GM12878 (cell line): ENCODE results near the gene INTS6L. TPM values are rescaled to one million over a fixed set of nuclear protein-coding genes. Genes with fewer than 3 reads are reported as not detected.

Experiments used
- BHLHE40 ChIP-seq, 2 experiments: fragments of 450-650 bp in 1 of 2; IDR thresholded peaks; 2 replicates each; pipeline ENCODE4 v1.6.1; 2011 to 2017; ENCODE audit warnings: low read depth in 2 of 2, borderline replicate concordance in 1 of 2, improper control_type of control experiment in 1 of 2, low read length in 1 of 2, mild to moderate bottlenecking in 1 of 2
- CREB1 ChIP-seq: IDR thresholded peaks from 2 replicates; pipeline ENCODE4 v1.6.1; 2012; ENCODE audit warnings: low read depth, mild to moderate bottlenecking, inconsistent platforms
- IKZF1 ChIP-seq: fragments of 450-650 bp; conservative IDR thresholded peaks from 2 replicates; pipeline ENCODE4 v1.6.1; 2017; ENCODE audit warnings: antibody characterized with exemption, mild to moderate bottlenecking
- IRF4 ChIP-seq: IDR thresholded peaks from 2 replicates; pipeline ENCODE4 v1.6.1; 2011; ENCODE audit warnings: low read depth, low read length
- POLR2AphosphoS2 ChIP-seq: IDR thresholded peaks from 2 replicates; pipeline ENCODE4 v1.6.1; 2011; ENCODE audit warnings: low read depth, mild to moderate bottlenecking, low read length, improper control_type of control experiment, moderate library complexity
- RUNX3 ChIP-seq: IDR thresholded peaks from 2 replicates; pipeline ENCODE4 v1.6.1; 2012; ENCODE audit warnings: low read length, inconsistent platforms
- SPI1 ChIP-seq: IDR thresholded peaks from 2 replicates; pipeline ENCODE4 v1.6.1; 2011; ENCODE audit warnings: low read depth, mild to moderate bottlenecking, low read length, moderate library complexity, borderline replicate concordance; ENCODE audit not compliant: insufficient read depth
- polyA plus RNA-seq, 11 experiments: library from polyadenylated mRNA; depleted of rRNA in 4 of 11; unstranded in 6 of 11; stranded (reverse) in 5 of 11; fragments of >200 nt; fragmentation: Nextera tagmentation in 4 of 11; fragmentation: Illumina TruSeq in 1 of 11; extraction: Ambion mirVana in 4 of 11; extraction: Trizol in 1 of 11; gene quantifications; 1 replicate in 1 of 11; 2 replicates in 10 of 11; pipeline versions ENCODE4 v1.2.1 to v1.2.3, GENCODE V29; 2011 to 2016; ENCODE audit warnings: inconsistent platforms in 2 of 11, missing spikeins in 2 of 11, low read depth in 1 of 11
- total RNA-seq, 4 experiments: library from RNA; depleted of rRNA in 3 of 4; stranded (reverse); fragments of >200 nt in 3 of 4; fragmentation: Illumina TruSeq in 1 of 4; extraction: Trizol in 1 of 4; gene quantifications; 2 replicates each; pipeline versions ENCODE4 v1.2.1 to v1.2.3, GENCODE V29; 2013 to 2021
- TF ChIP-seq, protein P1 (sequence below): fragments of 450-650 bp; IDR thresholded peaks from 2 replicates; pipeline ENCODE4 v1.6.1; 2017; ENCODE audit warnings: low read depth, mild to moderate bottlenecking, moderate library complexity
- TF ChIP-seq, protein P2 (sequence below): fragments of 450-650 bp; IDR thresholded peaks from 2 replicates; pipeline ENCODE4 v1.6.1; 2016; ENCODE audit warnings: mild to moderate bottlenecking
- TF ChIP-seq, protein P3 (sequence below): IDR thresholded peaks from 2 replicates; pipeline ENCODE4 v1.6.1; 2011; ENCODE audit warnings: low read depth, low read length, improper control_type of control experiment, borderline replicate concordance

The INTS6L gene
- total and polyA plus RNA-seq, 10 of the 15 experiments (the other 5 are each of a cell fraction or from before 2014, with no cell fraction given) = 4.9 to 84.9 (median 15.3) TPM

DNA sequence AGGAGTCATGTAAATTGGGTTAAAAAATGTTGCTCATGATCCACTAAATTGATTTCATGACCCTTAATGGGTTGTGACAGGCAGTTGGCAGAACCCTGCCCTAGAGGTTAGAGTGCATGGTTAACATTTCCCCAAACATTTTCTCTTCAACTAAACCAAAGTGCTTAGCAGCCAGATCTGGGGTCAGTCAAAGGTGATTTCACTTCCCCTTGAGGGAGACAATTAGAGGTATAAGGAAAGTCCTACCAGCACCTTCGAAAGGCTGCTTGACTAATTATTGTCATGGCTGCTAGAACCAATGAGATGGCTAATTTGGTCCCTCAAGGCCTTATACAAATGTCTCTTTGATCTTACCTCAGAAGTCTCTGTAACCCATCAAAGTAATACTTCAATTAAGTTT lies 30.9 kb upstream of the INTS6L start (continued):
- TF ChIP-seq, protein P1, sequence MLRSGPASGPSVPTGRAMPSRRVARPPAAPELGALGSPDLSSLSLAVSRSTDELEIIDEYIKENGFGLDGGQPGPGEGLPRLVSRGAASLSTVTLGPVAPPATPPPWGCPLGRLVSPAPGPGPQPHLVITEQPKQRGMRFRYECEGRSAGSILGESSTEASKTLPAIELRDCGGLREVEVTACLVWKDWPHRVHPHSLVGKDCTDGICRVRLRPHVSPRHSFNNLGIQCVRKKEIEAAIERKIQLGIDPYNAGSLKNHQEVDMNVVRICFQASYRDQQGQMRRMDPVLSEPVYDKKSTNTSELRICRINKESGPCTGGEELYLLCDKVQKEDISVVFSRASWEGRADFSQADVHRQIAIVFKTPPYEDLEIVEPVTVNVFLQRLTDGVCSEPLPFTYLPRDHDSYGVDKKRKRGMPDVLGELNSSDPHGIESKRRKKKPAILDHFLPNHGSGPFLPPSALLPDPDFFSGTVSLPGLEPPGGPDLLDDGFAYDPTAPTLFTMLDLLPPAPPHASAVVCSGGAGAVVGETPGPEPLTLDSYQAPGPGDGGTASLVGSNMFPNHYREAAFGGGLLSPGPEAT = peak; percentile 47; the same call in 1 of the 2 replicates
- TF ChIP-seq POLR2AphosphoS2 (no peak), CREB1 (0 out of 2 replicates have a peak, but pooled peaks have one; percentile 15), RUNX3 (peak; percentile 33), SPI1 (peak; percentile 94), IKZF1 (0 out of 2 replicates have a peak, but pooled peaks have one; percentile 50), BHLHE40 (IDR thresholded peaks at IDR 0.05; ENCODE audit: borderline replicate concordance in 1 of 2, low read depth in 2 of 2, low read length in 1 of 2) (peak in 1 of 2 experiments; percentile 43; a peak in 1 of 4 replicates), IRF4 (no peak)
- TF ChIP-seq, protein P2, sequence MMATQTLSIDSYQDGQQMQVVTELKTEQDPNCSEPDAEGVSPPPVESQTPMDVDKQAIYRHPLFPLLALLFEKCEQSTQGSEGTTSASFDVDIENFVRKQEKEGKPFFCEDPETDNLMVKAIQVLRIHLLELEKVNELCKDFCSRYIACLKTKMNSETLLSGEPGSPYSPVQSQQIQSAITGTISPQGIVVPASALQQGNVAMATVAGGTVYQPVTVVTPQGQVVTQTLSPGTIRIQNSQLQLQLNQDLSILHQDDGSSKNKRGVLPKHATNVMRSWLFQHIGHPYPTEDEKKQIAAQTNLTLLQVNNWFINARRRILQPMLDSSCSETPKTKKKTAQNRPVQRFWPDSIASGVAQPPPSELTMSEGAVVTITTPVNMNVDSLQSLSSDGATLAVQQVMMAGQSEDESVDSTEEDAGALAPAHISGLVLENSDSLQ = peak; percentile 68
- TF ChIP-seq, protein P3, sequence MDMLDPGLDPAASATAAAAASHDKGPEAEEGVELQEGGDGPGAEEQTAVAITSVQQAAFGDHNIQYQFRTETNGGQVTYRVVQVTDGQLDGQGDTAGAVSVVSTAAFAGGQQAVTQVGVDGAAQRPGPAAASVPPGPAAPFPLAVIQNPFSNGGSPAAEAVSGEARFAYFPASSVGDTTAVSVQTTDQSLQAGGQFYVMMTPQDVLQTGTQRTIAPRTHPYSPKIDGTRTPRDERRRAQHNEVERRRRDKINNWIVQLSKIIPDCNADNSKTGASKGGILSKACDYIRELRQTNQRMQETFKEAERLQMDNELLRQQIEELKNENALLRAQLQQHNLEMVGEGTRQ = no peak
